GM19452 (cell line): ENCODE measurements around the gene GSG1L.
"Not testable (repeated sequence)": the region's sequence is repeated elsewhere in the genome, so short reads cannot be mapped to it uniquely, and the experiment has no call there.

ENCODE experiments used
- ATAC-seq: cut with Tn5 transposase; IDR thresholded peaks from one replicate; pipeline ENCODE4 v1.9.1; 2021; ENCODE audit not compliant: unreplicated experiment

GSG1L gene

GRCh38 chr16:27762441-27762840 lies 301.1 kb downstream of the GSG1L start:
- ATAC-seq = no peak

- no peak for ATAC-seq
Observed at GRCh38 chr16:27761816-27762215, 301.7 kb downstream of the GSG1L start.

GRCh38 chr16:27760789-27761176 lies 302.7 kb downstream of the GSG1L start:
- ATAC-seq = no peak

- ATAC-seq = no peak
Observed at GRCh38 chr16:27759967-27760788, 303.3 kb downstream of the GSG1L start.

- no peak for ATAC-seq
Observed at GRCh38 chr16:27759301-27759871, 304.1 kb downstream of the GSG1L start.

GRCh38 chr16:27758544-27758943 lies 305.0 kb downstream of the GSG1L start:
- no peak for ATAC-seq

- no peak for ATAC-seq
Observed at GRCh38 chr16:27756206-27756970, 307.1 kb downstream of the GSG1L start.

GRCh38 chr16:27754788-27755690 lies 308.5 kb downstream of the GSG1L start:
- ATAC-seq = no peak

GRCh38 chr16:27753563-27753962 lies 310.0 kb downstream of the GSG1L start:
- ATAC-seq = no peak

GRCh38 chr16:27752241-27752640 lies 311.3 kb downstream of the GSG1L start:
- no peak for ATAC-seq

GRCh38 chr16:27751676-27752075 lies 311.8 kb downstream of the GSG1L start:
- no peak for ATAC-seq

GRCh38 chr16:27751233-27751632 lies 312.3 kb downstream of the GSG1L start:
- ATAC-seq = no peak

GRCh38 chr16:27749946-27750345 lies 313.6 kb downstream of the GSG1L start:
- ATAC-seq = no peak

- no peak for ATAC-seq
Observed at GRCh38 chr16:27749547-27749875, 314.0 kb downstream of the GSG1L start.

- ATAC-seq = no peak
Observed at GRCh38 chr16:27748868-27749546, 314.5 kb downstream of the GSG1L start.

- no peak for ATAC-seq
Observed at GRCh38 chr16:27747946-27748345, 315.6 kb downstream of the GSG1L start.

- ATAC-seq = no peak
Observed at GRCh38 chr16:27746076-27746855, 317.2 kb downstream of the GSG1L start.

GRCh38 chr16:27745348-27745747 lies 318.2 kb downstream of the GSG1L start:
- ATAC-seq = no peak

- no peak for ATAC-seq
Observed at GRCh38 chr16:27743963-27744362, 319.6 kb downstream of the GSG1L start.

- not testable (repeated sequence) for ATAC-seq
Observed at GRCh38 chr16:27743001-27743400, 320.5 kb downstream of the GSG1L start.
